Osteoblast (primary cell): ENCODE data around the gene DENND6B. TPM values are rescaled to one million over a fixed set of nuclear protein-coding genes. Genes with fewer than 3 reads are reported as not detected.
A peak's percentile ranks its signal among the peaks of the same experiment; 100 is the strongest.

Experiments used
- DNase-seq: peaks from one replicate; pipeline ENCODE4 v3.0.0; 2011; ENCODE audit warnings: low spot score, mixed read lengths; ENCODE audit not compliant: insufficient read length; ENCODE audit errors: missing footprints
- H2AFZ ChIP-seq: 2 replicates; pipeline ENCODE4 v1.6.0; 2011; ENCODE audit warnings: mild to moderate bottlenecking, low read length
- H3K27ac ChIP-seq: 2 replicates; pipeline ENCODE4 v1.5.1; 2011; ENCODE audit warnings: mild to moderate bottlenecking, low read depth, low read length, moderate library complexity
- H3K27me3 ChIP-seq: 2 replicates; pipeline ENCODE4 v1.6.0; 2012; ENCODE audit warnings: mild to moderate bottlenecking, control low read depth, inconsistent platforms, low read length, moderate library complexity; ENCODE audit not compliant: insufficient read depth
- H3K36me3 ChIP-seq: 2 replicates; pipeline ENCODE4 v1.5.1; 2011; ENCODE audit warnings: mild to moderate bottlenecking, low read length, control low read depth, moderate library complexity; ENCODE audit not compliant: insufficient read depth
- H3K4me1 ChIP-seq: 2 replicates; pipeline ENCODE4 v1.5.1; 2011; ENCODE audit warnings: mild to moderate bottlenecking, low read length, control low read depth, moderate library complexity; ENCODE audit not compliant: insufficient read depth
- H3K4me2 ChIP-seq: 2 replicates; pipeline ENCODE4 v1.6.0; 2011; ENCODE audit warnings: mild to moderate bottlenecking, low read length; ENCODE audit not compliant: insufficient read depth
- H3K4me3 ChIP-seq: fragments of 200-600 bp; sonication (generic); 3 replicates; pipeline ENCODE4 v1.5.1; 2012; ENCODE audit warnings: mild to moderate bottlenecking, low read length, inconsistent platforms; ENCODE audit not compliant: insufficient read depth
- H3K79me2 ChIP-seq: 2 replicates; pipeline ENCODE4 v1.6.0; 2012; ENCODE audit warnings: mild to moderate bottlenecking, low read length, control low read depth, inconsistent platforms; ENCODE audit not compliant: insufficient read depth
- H3K9me3 ChIP-seq: 2 replicates; pipeline ENCODE4 v1.5.1; 2011; ENCODE audit warnings: low read depth, low read length, control low read depth
- H4K20me1 ChIP-seq: 2 replicates; pipeline ENCODE4 v1.6.0; 2012; ENCODE audit warnings: mild to moderate bottlenecking, low read length, control low read depth; ENCODE audit not compliant: insufficient read depth
- CTCF ChIP-seq: IDR thresholded peaks from 2 replicates; pipeline ENCODE4 v1.5.1; 2011; ENCODE audit warnings: mild to moderate bottlenecking, low read depth, low read length, moderate library complexity; ENCODE audit errors: extremely low read depth
- total RNA-seq: library from RNA; depleted of rRNA; stranded (reverse); fragments of >200 nt; gene quantifications from 2 replicates; pipeline ENCODE4 v1.2.3, GENCODE V29; 2012

Gene DENND6B
- total RNA-seq, 1 donor: 6.5 TPM

- peaks cover 66% of the 10 kb centered on the region for H4K20me1 ChIP-seq
- no peaks in the 10 kb centered on the region for H3K27me3 ChIP-seq
- no peak for TF ChIP-seq CTCF
- peak overlapping the region; percentile 51 for H3K27ac ChIP-seq
- peaks cover 98% of the 10 kb centered on the region for H3K79me2 ChIP-seq
- no peak overlapping the region for H3K4me3 ChIP-seq
- H3K4me2 ChIP-seq: no peak overlapping the region
- no peaks in the 10 kb centered on the region for H3K9me3 ChIP-seq
- no peak for DNase-seq
- peaks cover 7% of the 10 kb centered on the region for H3K36me3 ChIP-seq
- H3K4me1 ChIP-seq: peaks cover 49% of the 10 kb centered on the region
- H2AFZ ChIP-seq: no peak overlapping the region
Measured at GRCh38 chr22:50297510-50298265, 29.1 kb downstream of the DENND6B start.

- Histone ChIP-seq H3K4me3 (no peak overlapping the region), H3K9me3 (no peaks in the 10 kb centered on the region), H4K20me1 (peaks cover 63% of the 10 kb centered on the region), H2AFZ (no peak overlapping the region), H3K4me2 (no peak overlapping the region), H3K79me2 (peaks cover 97% of the 10 kb centered on the region), H3K4me1 (peaks cover 46% of the 10 kb centered on the region), H3K36me3 (peaks cover 7% of the 10 kb centered on the region), H3K27me3 (no peaks in the 10 kb centered on the region), H3K27ac (peak overlapping the region; percentile 51)
- no peak for TF ChIP-seq CTCF
- no peak for DNase-seq
Measured at GRCh38 chr22:50296658-50297490, 29.9 kb downstream of the DENND6B start.

- peak; percentile 89 for DNase-seq
- Histone ChIP-seq H2AFZ (no peak overlapping the region), H4K20me1 (peaks cover 70% of the 10 kb centered on the region), H3K4me2 (peak overlapping the region; percentile 64), H3K4me1 (peaks cover 36% of the 10 kb centered on the region), H3K4me3 (no peak overlapping the region), H3K27me3 (no peaks in the 10 kb centered on the region), H3K79me2 (peaks cover 97% of the 10 kb centered on the region), H3K36me3 (peaks cover 28% of the 10 kb centered on the region), H3K27ac (peak overlapping the region; percentile 77), H3K9me3 (no peaks in the 10 kb centered on the region)
- TF ChIP-seq CTCF: no peak
Measured at GRCh38 chr22:50294319-50294656, 32.5 kb downstream of the DENND6B start.
